ENCODE measurements around the gene MID1.
A peak's percentile ranks its signal among the peaks of the same experiment; 100 is the strongest.

MID1 gene

GRCh38 chrX:10401239-10401638 is 219.1 kb downstream of the MID1 start:
- Histone ChIP-seq H3K9ac (ENCODE audit: low read length) (no peak overlapping the region), H3K4me3 (ENCODE audit: low read depth, low read length) (no peak overlapping the region), H3K27me3 (ENCODE audit: insufficient read depth, low read length) (no peaks in the 10 kb centered on the region), H3K79me2 (ENCODE audit: control insufficient read depth, insufficient read depth, low read length, poor library complexity) (no peaks in the 10 kb centered on the region), H2AFZ (ENCODE audit: insufficient read depth, low read length, poor library complexity) (no peak overlapping the region), H3K18ac (ENCODE audit: low read length) (no peak overlapping the region), H3K14ac (ENCODE audit: low read length) (no peak overlapping the region), H3K23ac (ENCODE audit: low read length) (no peak overlapping the region), H3K36me3 (ENCODE audit: control insufficient read depth in 1 of 2, insufficient read depth in 2 of 2, low read length in 2 of 2) (no peaks in the 10 kb centered on the region), H2BK120ac (ENCODE audit: insufficient read depth, low read length, poor library complexity) (no peak overlapping the region), H3K4me2 (ENCODE audit: low read length) (no peak overlapping the region), H2AK5ac (ENCODE audit: low read length) (no peak overlapping the region), H4K91ac (ENCODE audit: low read depth, low read length) (no peak overlapping the region), H2BK5ac (ENCODE audit: low read depth, low read length, poor library complexity) (no peak overlapping the region), H3K79me1 (ENCODE audit: low read length) (no peaks in the 10 kb centered on the region), H3K27ac (ENCODE audit: low read depth, low read length) (no peak overlapping the region), H3K4ac (ENCODE audit: low read depth, low read length) (no peak overlapping the region), H4K12ac (ENCODE audit: low read depth, low read length) (no peak overlapping the region), H3K9me3 (ENCODE audit: insufficient read depth, low read depth, low read length) (no peaks in the 10 kb centered on the region), H3K4me1 (ENCODE audit: control insufficient read depth in 1 of 2, insufficient read depth in 2 of 2, low read length in 2 of 2) (no peaks in the 10 kb centered on the region), H2BK12ac (ENCODE audit: low read length) (no peak overlapping the region), H4K8ac (ENCODE audit: low read depth, low read length) (no peak overlapping the region)
- no CpG with 5 or more reads among the region's 1 CpG for WGBS (ENCODE audit: extremely low coverage, insufficient coverage, insufficient read length)
- peak in 1 of 2 donors; percentile 49 for DNase-seq

GRCh38 chrX:10399043-10399741 is 221.2 kb downstream of the MID1 start:
- no peak overlapping the region for H3K23ac ChIP-seq (ENCODE audit: low read length)
- H2BK12ac ChIP-seq (ENCODE audit: low read length), result no peak overlapping the region
- no peak overlapping the region for H3K18ac ChIP-seq (ENCODE audit: low read length)
- H3K36me3 ChIP-seq (ENCODE audit: control insufficient read depth in 1 of 2, insufficient read depth in 2 of 2, low read length in 2 of 2), result no peaks in the 10 kb centered on the region
- no peaks in the 10 kb centered on the region for H3K27me3 ChIP-seq (ENCODE audit: insufficient read depth, low read length)
- no peak overlapping the region for H2AK5ac ChIP-seq (ENCODE audit: low read length)
- no peak overlapping the region for H2BK120ac ChIP-seq (ENCODE audit: insufficient read depth, low read length, poor library complexity)
- H2AFZ ChIP-seq (ENCODE audit: insufficient read depth, low read length, poor library complexity), result no peak overlapping the region
- no peak overlapping the region for H3K14ac ChIP-seq (ENCODE audit: low read length)
- H4K12ac ChIP-seq (ENCODE audit: low read depth, low read length), result no peak overlapping the region
- no peaks in the 10 kb centered on the region for H3K79me2 ChIP-seq (ENCODE audit: control insufficient read depth, insufficient read depth, low read length, poor library complexity)
- no peak overlapping the region for H3K9ac ChIP-seq (ENCODE audit: low read length)
- H3K4ac ChIP-seq (ENCODE audit: low read depth, low read length), result no peak overlapping the region
- no peaks in the 10 kb centered on the region for H3K79me1 ChIP-seq (ENCODE audit: low read length)
- H4K8ac ChIP-seq (ENCODE audit: low read depth, low read length), result no peak overlapping the region
- H3K9me3 ChIP-seq (ENCODE audit: insufficient read depth, low read depth, low read length), result no peaks in the 10 kb centered on the region
- no peak overlapping the region for H3K27ac ChIP-seq (ENCODE audit: low read depth, low read length)
- H2BK5ac ChIP-seq (ENCODE audit: low read depth, low read length, poor library complexity), result no peak overlapping the region
- H3K4me3 ChIP-seq (ENCODE audit: low read depth, low read length), result no peak overlapping the region
- DNase-seq, result no peak
- no peak overlapping the region for H4K91ac ChIP-seq (ENCODE audit: low read depth, low read length)
- no peak overlapping the region for H3K4me2 ChIP-seq (ENCODE audit: low read length)
- no peaks in the 10 kb centered on the region for H3K4me1 ChIP-seq (ENCODE audit: control insufficient read depth in 1 of 2, insufficient read depth in 2 of 2, low read length in 2 of 2)

- WGBS (ENCODE audit: extremely low coverage, insufficient coverage, insufficient read length), result no CpG with 5 or more reads among the region's 2 CpGs
- no peaks in the 10 kb centered on the region for H3K79me2 ChIP-seq (ENCODE audit: control insufficient read depth, insufficient read depth, low read length, poor library complexity)
- H3K9me3 ChIP-seq (ENCODE audit: insufficient read depth, low read depth, low read length), result no peaks in the 10 kb centered on the region
- H3K27me3 ChIP-seq (ENCODE audit: insufficient read depth, low read length), result no peaks in the 10 kb centered on the region
- no peak overlapping the region for H3K4me3 ChIP-seq (ENCODE audit: low read depth, low read length)
- no peak overlapping the region for H3K9ac ChIP-seq (ENCODE audit: low read length)
- H3K14ac ChIP-seq (ENCODE audit: low read length), result no peak overlapping the region
- no peak overlapping the region for H2AK5ac ChIP-seq (ENCODE audit: low read length)
- H3K27ac ChIP-seq (ENCODE audit: low read depth, low read length), result no peak overlapping the region
- H3K23ac ChIP-seq (ENCODE audit: low read length), result no peak overlapping the region
- H3K4ac ChIP-seq (ENCODE audit: low read depth, low read length), result no peak overlapping the region
- no peak overlapping the region for H3K18ac ChIP-seq (ENCODE audit: low read length)
- no peak overlapping the region for H4K8ac ChIP-seq (ENCODE audit: low read depth, low read length)
- no peak overlapping the region for H2BK5ac ChIP-seq (ENCODE audit: low read depth, low read length, poor library complexity)
- H3K79me1 ChIP-seq (ENCODE audit: low read length), result no peaks in the 10 kb centered on the region
- no peak for DNase-seq
- no peak overlapping the region for H4K12ac ChIP-seq (ENCODE audit: low read depth, low read length)
- H3K36me3 ChIP-seq (ENCODE audit: control insufficient read depth in 1 of 2, insufficient read depth in 2 of 2, low read length in 2 of 2), result no peaks in the 10 kb centered on the region
- no peak overlapping the region for H3K4me2 ChIP-seq (ENCODE audit: low read length)
- no peak overlapping the region for H4K91ac ChIP-seq (ENCODE audit: low read depth, low read length)
- no peak overlapping the region for H2BK12ac ChIP-seq (ENCODE audit: low read length)
- no peak overlapping the region for H2BK120ac ChIP-seq (ENCODE audit: insufficient read depth, low read length, poor library complexity)
- H2AFZ ChIP-seq (ENCODE audit: insufficient read depth, low read length, poor library complexity), result no peak overlapping the region
- H3K4me1 ChIP-seq (ENCODE audit: control insufficient read depth in 1 of 2, insufficient read depth in 2 of 2, low read length in 2 of 2), result no peaks in the 10 kb centered on the region
Measured at GRCh38 chrX:10398215-10398614, 222.2 kb downstream of the MID1 start.

GRCh38 chrX:10397349-10397748 is 223.0 kb downstream of the MID1 start:
- Histone ChIP-seq H4K8ac (ENCODE audit: low read depth, low read length) (no peak overlapping the region), H3K27me3 (ENCODE audit: insufficient read depth, low read length) (no peaks in the 10 kb centered on the region), H3K4me1 (ENCODE audit: control insufficient read depth in 1 of 2, insufficient read depth in 2 of 2, low read length in 2 of 2) (no peaks in the 10 kb centered on the region), H2AK5ac (ENCODE audit: low read length) (no peak overlapping the region), H3K4me2 (ENCODE audit: low read length) (no peak overlapping the region), H3K9ac (ENCODE audit: low read length) (no peak overlapping the region), H2BK12ac (ENCODE audit: low read length) (no peak overlapping the region), H4K12ac (ENCODE audit: low read depth, low read length) (no peak overlapping the region), H2BK120ac (ENCODE audit: insufficient read depth, low read length, poor library complexity) (no peak overlapping the region), H3K4me3 (ENCODE audit: low read depth, low read length) (no peak overlapping the region), H4K91ac (ENCODE audit: low read depth, low read length) (no peak overlapping the region), H2AFZ (ENCODE audit: insufficient read depth, low read length, poor library complexity) (no peak overlapping the region), H3K14ac (ENCODE audit: low read length) (no peak overlapping the region), H3K23ac (ENCODE audit: low read length) (no peak overlapping the region), H3K27ac (ENCODE audit: low read depth, low read length) (no peak overlapping the region), H3K79me2 (ENCODE audit: control insufficient read depth, insufficient read depth, low read length, poor library complexity) (no peaks in the 10 kb centered on the region), H3K4ac (ENCODE audit: low read depth, low read length) (no peak overlapping the region), H3K9me3 (ENCODE audit: insufficient read depth, low read depth, low read length) (no peaks in the 10 kb centered on the region), H2BK5ac (ENCODE audit: low read depth, low read length, poor library complexity) (no peak overlapping the region), H3K18ac (ENCODE audit: low read length) (no peak overlapping the region), H3K36me3 (ENCODE audit: control insufficient read depth in 1 of 2, insufficient read depth in 2 of 2, low read length in 2 of 2) (no peaks in the 10 kb centered on the region), H3K79me1 (ENCODE audit: low read length) (no peaks in the 10 kb centered on the region)
- no CpG with 5 or more reads among the region's 3 CpGs for WGBS (ENCODE audit: extremely low coverage, insufficient coverage, insufficient read length)
- no peak for DNase-seq

Data from trophoblast cell (in vitro differentiated cells and primary cell).